ENCODE data around the gene CACNA1C. TPM values are rescaled to one million over a fixed set of nuclear protein-coding genes. Genes with fewer than 3 reads are reported as not detected.

CACNA1C gene
- total RNA-seq, 4 donors from 2014 or later, result 44.1 to 104 (median 49.4) TPM

GRCh38 chr12:2243275-2243674 is 190.5 kb downstream of the CACNA1C start:
- Histone ChIP-seq H3K9me3 (no peaks in the 10 kb centered on the region), H3K27me3 (no peaks in the 10 kb centered on the region), H3K36me3 (no peaks in the 10 kb centered on the region), H3K4me1 (peaks cover 77 to 99% (median 87%) of the 10 kb centered on the region in 4 donors), H3K4me3 (no peak overlapping the region), H3K27ac (replicated peaks in 1 of 4) (peak overlapping the region; percentile 76 to 86 (median 84))
- intact Hi-C loops (cut with DNase I), result no loop called here
- TF ChIP-seq POLR2A (IDR thresholded peaks at IDR 0.05; ENCODE audit: low read depth) (no peak), CTCF (IDR thresholded peaks at IDR 0.05) (no peak), POLR2AphosphoS5 (IDR thresholded peaks at IDR 0.05) (no peak), EP300 (IDR thresholded peaks at IDR 0.05) (no peak)
- DNase-seq (ENCODE audit: extremely low spot score), result no peak
- 100% methylated on average over 2 of the region's 2 CpGs for WGBS

- TF ChIP-seq POLR2AphosphoS5 (IDR thresholded peaks at IDR 0.05) (peak; percentile 69 to 70), POLR2A (IDR thresholded peaks at IDR 0.05; ENCODE audit: low read depth) (no peak), CTCF (IDR thresholded peaks at IDR 0.05) (no peak), EP300 (IDR thresholded peaks at IDR 0.05) (peak; percentile 1)
- 58% methylated on average over 7 of the region's 8 CpGs for WGBS
- intact Hi-C loops (cut with DNase I), result no loop called here
- Histone ChIP-seq H3K27ac (replicated peaks in 1 of 4) (peak overlapping the region; percentile 76 to 86 (median 84)), H3K9me3 (no peaks in the 10 kb centered on the region), H3K4me1 (peaks cover 79 to 99% (median 87%) of the 10 kb centered on the region in 4 donors), H3K27me3 (no peaks in the 10 kb centered on the region), H3K36me3 (no peaks in the 10 kb centered on the region), H3K4me3 (no peak overlapping the region)
- DNase-seq (ENCODE audit: extremely low spot score), result no peak
These were observed 191.4 kb downstream of the CACNA1C start for GRCh38 chr12:2244013-2244861.

GRCh38 chr12:2246358-2246757 is 193.6 kb downstream of the CACNA1C start:
- no peaks in the 10 kb centered on the region for H3K27me3 ChIP-seq
- 73% methylated on average over 10 of the region's 10 CpGs for WGBS
- peak overlapping the region; percentile 76 to 86 (median 81) for H3K27ac ChIP-seq (replicated peaks in 1 of 4)
- TF ChIP-seq EP300 (IDR thresholded peaks at IDR 0.05), result no peak
- no peak for TF ChIP-seq POLR2AphosphoS5 (IDR thresholded peaks at IDR 0.05)
- TF ChIP-seq CTCF (IDR thresholded peaks at IDR 0.05), result no peak
- TF ChIP-seq POLR2A (IDR thresholded peaks at IDR 0.05; ENCODE audit: low read depth), result no peak
- DNase-seq (ENCODE audit: extremely low spot score), result no peak
- peaks cover 75 to 99% (median 88%) of the 10 kb centered on the region in 4 donors for H3K4me1 ChIP-seq
- H3K36me3 ChIP-seq, result no peaks in the 10 kb centered on the region
- H3K4me3 ChIP-seq, result no peak overlapping the region
- H3K9me3 ChIP-seq, result no peaks in the 10 kb centered on the region
- intact Hi-C loops (cut with DNase I), result no loop called here

GRCh38 chr12:2247120-2247519 is 194.3 kb downstream of the CACNA1C start:
- WGBS, result 76% methylated on average over 7 of the region's 7 CpGs

More at GRCh38 chr12:2247120-2247519, 194.3 kb downstream of the CACNA1C start:
- no peak for DNase-seq (ENCODE audit: extremely low spot score)
- Histone ChIP-seq H3K27ac (replicated peaks in 1 of 4) (peak overlapping the region; percentile 79 to 86 (median 84)), H3K4me1 (peaks cover 79 to 99% (median 92%) of the 10 kb centered on the region in 4 donors), H3K27me3 (no peaks in the 10 kb centered on the region), H3K9me3 (no peaks in the 10 kb centered on the region), H3K4me3 (no peak overlapping the region), H3K36me3 (no peaks in the 10 kb centered on the region)
- TF ChIP-seq POLR2AphosphoS5 (IDR thresholded peaks at IDR 0.05), result no peak
- TF ChIP-seq CTCF (IDR thresholded peaks at IDR 0.05), result no peak
- TF ChIP-seq POLR2A (IDR thresholded peaks at IDR 0.05; ENCODE audit: low read depth), result no peak
- TF ChIP-seq EP300 (IDR thresholded peaks at IDR 0.05), result no peak
- intact Hi-C loops (cut with DNase I), result no loop called here
